ENCODE measurements around the gene NMNAT3.
A peak's percentile ranks its signal among the peaks of the same experiment; 100 is the strongest.

The NMNAT3 gene

GRCh38 chr3:139677388-139678155 is at the start of gene NMNAT3:
TSS of gene NMNAT3 (minus strand) at chr3:139677972. CDS start at chr3:139627724, 50,248 bp downstream.
- peak; percentile 71 to 76 for DNase-seq (ENCODE audit: low read depth in 2 of 2)

- no peak for DNase-seq (ENCODE audit: low read depth in 2 of 2)
These were observed 43.6 kb upstream of the NMNAT3 start for GRCh38 chr3:139721370-139721769.

GRCh38 chr3:139718415-139718814 is 40.6 kb upstream of the NMNAT3 start:
- DNase-seq (ENCODE audit: low read depth in 2 of 2) = no peak

GRCh38 chr3:139716908-139717485 is 39.2 kb upstream of the NMNAT3 start:
- DNase-seq (ENCODE audit: low read depth in 2 of 2) = no peak

- DNase-seq (ENCODE audit: low read depth in 2 of 2) = no peak
These were observed 38.1 kb upstream of the NMNAT3 start for GRCh38 chr3:139715743-139716360.

GRCh38 chr3:139715166-139715565 is 37.4 kb upstream of the NMNAT3 start:
- DNase-seq (ENCODE audit: low read depth in 2 of 2) = no peak

GRCh38 chr3:139710212-139710611 is 32.4 kb upstream of the NMNAT3 start:
- no peak for DNase-seq (ENCODE audit: low read depth in 2 of 2)

GRCh38 chr3:139705631-139706030 is 27.9 kb upstream of the NMNAT3 start:
- no peak for DNase-seq (ENCODE audit: low read depth in 2 of 2)

GRCh38 chr3:139696314-139696604 is 18.5 kb upstream of the NMNAT3 start:
- DNase-seq (ENCODE audit: low read depth in 2 of 2) = no peak

GRCh38 chr3:139695426-139696313 is 17.9 kb upstream of the NMNAT3 start:
- DNase-seq (ENCODE audit: low read depth in 2 of 2) = no peak

- DNase-seq (ENCODE audit: low read depth in 2 of 2) = no peak
These were observed 17.2 kb upstream of the NMNAT3 start for GRCh38 chr3:139695007-139695406.

- no peak for DNase-seq (ENCODE audit: low read depth in 2 of 2)
These were observed 16.8 kb upstream of the NMNAT3 start for GRCh38 chr3:139694542-139694941.

GRCh38 chr3:139691619-139692018 is 13.8 kb upstream of the NMNAT3 start:
- no peak for DNase-seq (ENCODE audit: low read depth in 2 of 2)

GRCh38 chr3:139689708-139690228 is 12.0 kb upstream of the NMNAT3 start:
- no peak for DNase-seq (ENCODE audit: low read depth in 2 of 2)

- DNase-seq (ENCODE audit: low read depth in 2 of 2) = no peak
These were observed 11.3 kb upstream of the NMNAT3 start for GRCh38 chr3:139689122-139689521.

GRCh38 chr3:139687431-139687830 is 9.7 kb upstream of the NMNAT3 start:
- DNase-seq (ENCODE audit: low read depth in 2 of 2) = no peak

GRCh38 chr3:139686624-139687023 is 8.9 kb upstream of the NMNAT3 start:
- DNase-seq (ENCODE audit: low read depth in 2 of 2) = no peak

- no peak for DNase-seq (ENCODE audit: low read depth in 2 of 2)
These were observed 8.4 kb upstream of the NMNAT3 start for GRCh38 chr3:139686206-139686605.

GRCh38 chr3:139679220-139679775 is 1.5 kb upstream of the NMNAT3 start:
- no peak for DNase-seq (ENCODE audit: low read depth in 2 of 2)

GRCh38 chr3:139676632-139677387 is 962 bp downstream of the NMNAT3 start:
- DNase-seq (ENCODE audit: low read depth in 2 of 2) = no peak

GRCh38 chr3:139676108-139676507 is 1.7 kb downstream of the NMNAT3 start:
- no peak for DNase-seq (ENCODE audit: low read depth in 2 of 2)
